NCI-H1694 (cell line): Measurements from ENCODE around the gene G6PC1.
"Not testable (repeated sequence)": the region's sequence is repeated elsewhere in the genome, so short reads cannot be mapped to it uniquely, and the experiment has no call there.

Source experiments
- DNase-seq: peaks from one replicate; lab custom pipeline; 2025; lab: John Stamatoyannopoulos, UW

G6PC1 gene

DNA sequence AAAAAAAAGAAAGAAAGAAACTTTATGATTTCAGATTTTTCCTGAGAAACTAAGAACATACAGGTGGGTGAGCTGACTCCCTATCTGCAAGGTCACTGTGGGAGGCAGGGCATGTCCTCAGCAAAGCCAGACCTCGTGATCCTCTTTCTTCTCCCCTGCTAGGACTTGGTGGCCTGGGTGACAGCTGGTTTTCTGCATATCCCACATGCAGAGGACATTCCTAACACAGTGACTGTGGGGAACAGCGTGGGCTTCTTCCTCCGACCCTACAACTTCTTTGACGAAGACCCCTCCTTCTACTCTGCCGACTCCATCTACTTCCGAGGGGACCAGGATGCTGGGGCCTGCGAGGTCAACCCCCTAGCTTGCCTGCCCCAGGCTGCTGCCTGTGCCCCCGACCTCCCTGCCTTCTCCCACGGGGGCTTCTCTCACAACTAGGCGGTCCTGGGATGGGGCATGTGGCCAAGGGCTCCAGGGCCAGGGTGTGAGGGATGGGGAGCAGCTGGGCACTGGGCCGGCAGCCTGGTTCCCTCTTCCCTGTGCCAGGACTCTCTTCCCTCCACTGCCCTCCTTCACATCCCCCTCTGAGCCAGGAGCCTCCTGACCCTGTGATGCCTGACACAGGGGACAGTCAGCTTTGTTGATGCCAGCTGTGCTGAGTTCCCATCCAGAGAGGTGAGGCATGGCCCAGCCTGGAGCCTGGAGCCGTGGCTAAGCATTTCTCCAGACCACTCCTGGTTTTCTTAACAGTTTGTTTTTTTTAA lies 26.5 kb upstream of the G6PC1 start:
- not testable (repeated sequence) for DNase-seq

DNA sequence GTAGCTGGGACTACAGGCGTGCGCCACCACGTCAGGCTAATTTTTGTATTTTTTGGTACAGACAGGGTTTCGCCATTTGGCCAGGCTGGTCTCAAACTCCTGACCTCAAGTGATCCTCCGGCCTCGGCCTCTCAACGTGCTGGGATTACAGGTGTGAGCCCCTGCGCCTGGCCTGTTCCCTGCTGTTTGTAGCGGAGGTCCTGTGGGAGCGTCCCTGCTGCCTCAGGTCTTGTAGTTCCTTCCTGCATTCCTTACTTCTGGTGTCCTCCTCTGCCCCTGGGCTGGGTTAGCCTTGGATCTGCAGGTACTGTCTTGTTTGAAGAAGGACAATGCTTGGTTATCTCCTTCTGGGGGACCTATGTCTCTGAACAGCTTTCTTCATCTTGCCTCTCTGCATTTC lies 23.6 kb upstream of the G6PC1 start:
- no peak for DNase-seq

DNA sequence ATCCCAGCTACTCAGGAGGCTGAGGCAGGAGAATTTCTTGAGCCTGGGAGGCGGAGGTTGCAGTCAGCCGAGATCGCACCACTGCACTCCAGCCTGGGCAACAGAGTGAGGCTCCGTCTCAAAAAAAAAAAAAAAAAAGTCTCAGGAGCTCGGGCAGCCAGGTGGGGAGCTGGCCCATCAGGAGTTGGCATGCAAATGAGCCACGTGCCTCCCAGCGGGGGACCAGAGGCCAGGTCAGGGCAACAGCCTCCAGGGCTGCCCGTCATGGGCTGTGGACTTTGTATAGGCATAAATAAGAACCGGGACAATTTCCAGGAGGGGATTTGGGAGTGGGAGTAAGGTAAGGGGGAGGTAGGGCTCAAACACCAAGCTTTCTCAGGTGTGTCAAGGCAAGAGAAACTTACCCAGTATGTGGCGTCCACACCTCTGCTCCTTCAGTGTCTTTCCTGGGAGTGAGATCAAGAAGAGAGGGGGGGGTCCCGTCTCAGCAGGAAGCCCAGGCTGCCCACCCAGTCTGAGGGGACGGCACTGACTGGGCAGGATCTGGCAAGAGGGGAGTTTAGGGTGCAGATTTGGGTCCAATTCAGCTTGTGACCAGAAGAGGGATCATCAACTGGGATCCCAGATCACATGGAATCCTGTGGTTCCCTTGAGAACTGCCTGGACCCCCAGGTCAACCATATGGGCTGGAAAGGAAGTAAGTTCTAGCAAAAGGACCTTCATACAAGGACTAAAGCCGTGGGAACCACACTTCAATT lies 22.3 kb upstream of the G6PC1 start:
- no peak for DNase-seq

DNA sequence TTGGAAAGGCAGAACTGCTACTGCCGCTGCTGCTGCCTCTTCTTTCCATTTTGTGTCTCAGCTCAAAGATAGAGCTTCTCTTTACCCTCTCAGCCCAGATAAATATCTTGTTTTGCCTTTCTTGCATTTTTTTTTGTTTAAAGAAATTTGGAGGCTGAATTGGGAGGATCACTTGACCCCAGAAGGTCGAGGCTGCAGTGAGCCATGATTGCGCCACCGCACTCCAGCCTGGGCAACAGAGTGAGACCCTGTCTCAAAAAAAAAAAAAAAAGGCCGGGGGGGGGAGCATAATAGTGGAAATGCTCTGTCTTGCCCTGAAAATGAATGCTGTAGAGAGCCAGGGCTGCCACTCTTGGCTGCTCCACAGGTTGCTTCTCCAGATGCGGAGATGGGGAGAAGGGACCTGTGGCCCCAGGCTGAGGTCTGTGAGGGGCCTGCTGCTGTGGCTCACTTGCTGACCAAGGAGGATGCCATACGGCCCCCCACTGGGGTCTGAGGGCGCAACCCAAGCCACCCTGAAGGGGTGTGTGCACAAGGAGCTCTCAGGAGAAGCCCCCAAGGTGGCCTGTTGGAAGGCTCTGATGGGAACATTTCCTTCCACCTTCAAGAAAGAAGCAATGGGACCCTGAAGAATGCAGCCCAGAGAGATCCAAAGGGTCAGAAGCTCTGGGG lies 21.5 kb upstream of the G6PC1 start:
- DNase-seq, result no peak

DNA sequence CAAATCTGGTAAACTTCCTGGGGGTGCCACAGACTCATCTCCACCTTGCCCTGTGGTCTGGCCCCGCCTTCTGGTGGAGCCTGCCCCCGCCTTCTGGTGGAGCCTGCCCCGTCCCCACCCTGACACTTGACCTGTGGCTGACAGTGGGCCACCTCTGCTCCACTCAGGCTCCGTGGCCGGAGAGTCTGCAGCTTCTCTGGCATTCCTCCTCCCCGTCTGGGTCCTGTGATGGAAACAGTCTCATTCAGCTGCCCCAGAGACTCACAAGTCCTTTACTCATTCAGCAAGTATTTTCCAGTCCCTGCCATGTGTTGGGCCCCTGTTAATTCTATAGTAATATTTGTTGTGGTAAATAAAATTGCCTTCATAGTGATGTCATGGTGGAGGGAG lies 21.0 kb upstream of the G6PC1 start:
- no peak for DNase-seq

DNA sequence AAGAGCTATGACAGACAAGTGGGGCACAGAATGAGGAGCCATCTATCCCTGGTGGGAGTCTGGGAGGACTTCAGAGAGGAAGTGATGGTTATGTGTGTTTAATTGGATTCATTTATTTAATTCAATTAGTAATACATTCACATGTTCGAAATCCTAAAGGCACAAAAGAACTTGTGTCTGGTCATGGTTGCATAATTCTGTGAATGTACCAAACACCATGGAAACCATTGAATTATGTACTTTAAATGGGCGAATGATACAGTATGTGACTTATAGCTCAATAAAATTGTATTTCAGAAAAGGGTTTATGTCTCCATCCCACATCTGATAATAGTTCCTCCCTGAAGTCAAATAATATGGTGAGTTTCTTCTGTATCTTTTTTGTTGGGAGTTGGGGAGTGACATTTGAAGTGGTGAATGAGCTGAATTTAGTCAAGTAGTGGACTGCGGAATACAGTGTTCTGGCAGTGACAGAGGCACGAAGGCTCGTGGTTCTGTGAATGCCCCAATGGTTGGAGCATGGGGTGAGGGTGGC lies 19.8 kb upstream of the G6PC1 start:
- no peak for DNase-seq

DNA sequence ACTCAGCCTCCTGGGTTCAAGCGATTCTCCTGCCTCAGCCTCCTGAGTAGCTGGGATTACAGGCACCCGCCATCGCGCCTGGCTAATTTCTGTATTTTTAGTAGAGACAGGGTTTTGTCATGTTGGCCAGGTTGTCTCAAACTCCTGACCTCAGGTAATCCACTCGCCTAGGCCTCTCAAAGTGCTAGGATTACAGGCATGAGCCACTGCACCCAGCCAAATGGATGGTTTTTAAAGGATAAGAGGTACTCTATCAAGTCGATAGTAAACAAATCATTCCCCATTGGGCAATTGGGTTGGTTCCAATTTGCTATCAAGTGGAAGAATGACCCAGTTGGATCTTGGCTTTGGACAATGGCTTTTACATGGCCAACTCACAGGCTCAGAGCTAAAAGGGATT lies 18.9 kb upstream of the G6PC1 start:
- DNase-seq, result not testable (repeated sequence)

DNA sequence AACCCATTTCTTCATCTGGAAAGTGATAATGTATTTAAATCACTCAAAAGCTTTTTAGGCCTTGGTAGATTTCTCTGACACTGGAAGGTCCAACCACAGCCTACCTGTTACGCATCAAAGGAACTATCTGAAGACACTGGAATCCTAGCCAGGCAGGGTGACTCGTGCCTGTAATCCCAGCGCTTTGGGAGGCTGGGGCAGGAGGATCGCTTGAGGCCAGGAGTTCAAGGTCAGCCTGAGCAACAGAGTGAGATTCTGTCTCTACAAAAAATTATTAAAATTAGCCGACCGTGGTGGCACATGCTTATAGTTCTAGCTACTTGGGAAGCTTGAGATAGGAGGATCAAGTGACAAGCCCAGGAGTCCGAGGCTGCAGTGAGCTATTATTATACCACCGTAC lies 18.4 kb upstream of the G6PC1 start:
- DNase-seq, result no peak

DNA sequence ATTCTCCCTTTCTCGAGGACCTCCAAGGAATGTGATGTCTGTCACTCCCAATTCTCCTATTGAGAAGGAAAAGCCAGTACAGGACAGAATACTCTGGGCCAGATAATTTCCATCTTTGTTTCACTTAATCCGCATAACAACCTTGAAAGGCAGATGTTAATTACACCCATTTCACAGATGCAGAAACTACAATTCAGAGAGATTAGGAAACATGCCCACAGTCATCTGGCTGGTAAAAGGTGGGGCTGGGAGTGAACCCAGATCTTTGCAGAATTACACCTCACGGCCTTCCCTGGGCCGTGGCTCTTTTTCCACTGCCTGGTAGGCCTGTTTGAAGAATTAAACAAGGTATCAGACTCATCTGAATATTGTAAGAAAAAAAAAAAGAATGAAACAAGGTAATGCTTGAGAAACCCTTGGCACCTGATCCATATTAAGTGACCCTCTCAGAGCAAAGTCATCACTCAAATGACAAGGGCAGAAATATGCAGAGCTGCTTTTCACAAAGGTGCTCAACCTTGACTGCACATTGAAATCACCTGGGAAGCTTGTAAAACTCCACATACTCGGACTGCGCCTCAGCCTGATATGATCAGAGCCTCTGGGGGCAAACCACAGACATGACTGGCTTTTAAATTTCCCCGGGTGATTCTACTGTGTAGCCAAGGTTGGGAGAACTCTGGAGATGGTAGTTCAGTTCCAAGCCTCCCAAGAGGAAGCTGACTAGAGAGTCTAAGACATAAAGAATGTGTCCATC lies 16.6 kb upstream of the G6PC1 start:
- no peak for DNase-seq

DNA sequence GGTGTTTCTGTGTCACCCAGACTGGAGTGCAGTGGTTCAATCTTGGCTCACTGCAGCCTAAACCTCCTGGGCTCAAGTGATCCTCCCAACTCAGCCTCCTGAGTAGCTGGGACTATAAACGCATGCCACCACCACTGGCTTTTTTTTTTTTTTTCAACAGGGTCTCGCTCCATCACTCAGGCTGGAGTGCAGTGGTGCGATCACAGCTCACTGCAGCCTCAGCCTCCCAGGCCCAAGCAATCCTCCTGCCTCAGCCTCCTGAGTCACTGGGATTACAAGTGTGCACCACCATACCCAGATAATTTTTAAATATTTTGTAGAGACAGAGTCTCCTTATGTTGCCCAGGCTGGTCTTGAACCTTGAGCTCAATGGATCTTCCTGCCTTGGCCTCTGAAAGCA lies 14.8 kb upstream of the G6PC1 start:
- DNase-seq, result not testable (repeated sequence)

DNA sequence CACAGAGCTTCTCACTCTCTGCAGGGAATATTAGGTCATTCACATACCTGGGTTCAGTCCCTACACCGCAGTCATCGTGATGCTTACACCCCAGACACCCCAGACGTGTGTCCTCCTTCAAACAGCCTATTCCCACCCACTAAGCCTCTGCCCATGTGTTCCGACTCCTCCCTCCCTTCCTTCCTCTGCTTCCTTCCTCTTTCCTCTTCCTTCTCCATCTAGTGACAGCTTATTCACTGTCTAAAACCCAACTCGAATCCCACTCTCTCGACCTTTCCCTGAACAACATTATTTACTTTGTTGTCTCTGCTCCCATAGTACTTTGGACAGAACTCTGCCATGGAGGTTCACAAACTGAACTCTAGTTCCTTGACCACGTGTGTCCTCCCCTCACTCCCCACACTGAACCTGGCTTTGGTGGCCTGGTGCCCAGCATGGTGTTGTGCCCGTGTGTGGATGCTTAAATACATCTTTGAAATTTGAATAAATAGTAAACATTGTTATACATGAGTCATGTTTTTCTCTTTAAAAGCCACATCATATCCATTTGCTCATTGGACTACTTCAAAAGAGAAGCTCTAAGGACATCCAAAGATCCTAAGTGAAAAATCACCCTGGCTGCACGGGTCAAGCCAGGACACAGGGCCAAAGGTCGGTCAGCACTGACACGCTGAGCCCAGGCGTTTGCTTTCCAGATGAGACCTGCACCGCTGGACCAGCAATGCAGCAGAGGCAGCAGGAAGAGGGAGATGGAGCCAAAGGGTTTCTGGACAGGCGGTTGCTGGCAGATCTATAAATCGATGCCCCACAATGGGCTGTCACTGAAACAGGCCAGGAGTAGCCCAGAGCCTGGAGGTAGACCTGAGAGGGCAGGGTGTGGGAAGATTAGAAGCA lies 14.1 kb upstream of the G6PC1 start:
- no peak for DNase-seq

DNA sequence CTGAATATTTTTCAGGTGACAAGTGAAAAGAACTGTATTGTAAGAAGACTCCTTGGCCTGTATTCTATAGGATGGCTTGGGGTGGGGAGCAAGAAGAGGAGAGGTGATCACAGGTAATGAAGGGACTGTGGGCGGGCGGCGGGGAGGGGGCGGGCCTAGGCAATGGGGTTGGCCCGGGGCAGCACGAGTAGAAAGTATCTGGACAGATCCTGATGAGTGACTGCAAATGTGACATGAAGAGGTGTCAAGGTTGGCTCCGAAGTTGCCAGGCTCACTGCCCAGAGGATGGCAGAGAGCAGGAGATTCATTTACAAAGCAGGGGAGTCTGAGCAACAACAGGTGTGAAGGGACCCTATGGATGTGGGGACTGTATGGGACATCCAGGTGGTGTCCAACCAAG lies 10.8 kb upstream of the G6PC1 start:
- DNase-seq, result no peak

DNA sequence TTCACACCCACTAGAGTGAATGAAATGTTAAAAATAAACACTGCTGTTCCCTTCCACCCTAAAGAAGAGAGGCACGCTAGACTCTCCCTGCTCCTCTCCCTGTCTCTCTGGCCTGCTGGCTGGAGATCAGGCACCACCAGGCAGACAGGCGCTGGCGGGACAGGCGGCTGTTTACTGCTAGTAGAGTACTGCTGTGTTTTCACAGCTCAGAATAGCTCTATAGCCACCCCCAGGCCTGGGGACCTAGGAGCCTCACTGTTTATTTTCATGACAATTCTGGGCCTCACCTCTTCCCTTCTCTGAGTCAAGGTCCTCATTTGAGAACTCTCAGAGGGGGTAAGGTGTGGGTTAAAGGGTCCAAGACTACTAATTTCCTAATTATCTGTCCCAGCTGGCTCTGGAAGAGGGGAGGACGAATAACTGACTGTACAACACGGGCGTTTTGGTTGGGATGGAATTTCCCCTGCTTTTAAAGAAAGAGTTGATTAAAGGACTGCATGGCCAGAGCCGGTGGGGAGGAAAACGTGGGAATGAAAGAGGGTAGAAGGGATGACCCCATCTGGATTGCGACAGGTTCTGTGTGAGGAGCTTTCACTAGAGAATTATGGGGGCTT lies 9.0 kb upstream of the G6PC1 start:
- DNase-seq, result no peak

DNA sequence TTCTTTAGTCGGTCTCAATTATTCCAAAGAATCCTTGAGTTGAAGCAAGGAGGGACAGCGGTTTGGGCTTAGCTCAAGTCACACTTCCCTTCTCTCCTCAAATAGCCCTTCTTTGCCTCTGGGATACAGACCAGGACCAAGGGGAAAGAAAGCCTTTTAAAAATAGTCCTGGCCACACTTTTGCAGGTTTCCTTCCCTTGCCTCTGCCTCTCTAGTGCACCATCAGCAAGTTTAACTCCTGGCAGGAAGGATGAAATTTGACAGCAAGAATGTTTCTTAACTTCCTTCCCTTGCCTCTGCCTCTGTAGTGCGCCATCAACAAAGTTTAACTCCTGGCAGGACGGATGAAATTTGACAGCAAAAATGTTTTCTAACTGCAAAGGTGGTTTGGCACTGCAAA lies 7.2 kb upstream of the G6PC1 start:
- no peak for DNase-seq

DNA sequence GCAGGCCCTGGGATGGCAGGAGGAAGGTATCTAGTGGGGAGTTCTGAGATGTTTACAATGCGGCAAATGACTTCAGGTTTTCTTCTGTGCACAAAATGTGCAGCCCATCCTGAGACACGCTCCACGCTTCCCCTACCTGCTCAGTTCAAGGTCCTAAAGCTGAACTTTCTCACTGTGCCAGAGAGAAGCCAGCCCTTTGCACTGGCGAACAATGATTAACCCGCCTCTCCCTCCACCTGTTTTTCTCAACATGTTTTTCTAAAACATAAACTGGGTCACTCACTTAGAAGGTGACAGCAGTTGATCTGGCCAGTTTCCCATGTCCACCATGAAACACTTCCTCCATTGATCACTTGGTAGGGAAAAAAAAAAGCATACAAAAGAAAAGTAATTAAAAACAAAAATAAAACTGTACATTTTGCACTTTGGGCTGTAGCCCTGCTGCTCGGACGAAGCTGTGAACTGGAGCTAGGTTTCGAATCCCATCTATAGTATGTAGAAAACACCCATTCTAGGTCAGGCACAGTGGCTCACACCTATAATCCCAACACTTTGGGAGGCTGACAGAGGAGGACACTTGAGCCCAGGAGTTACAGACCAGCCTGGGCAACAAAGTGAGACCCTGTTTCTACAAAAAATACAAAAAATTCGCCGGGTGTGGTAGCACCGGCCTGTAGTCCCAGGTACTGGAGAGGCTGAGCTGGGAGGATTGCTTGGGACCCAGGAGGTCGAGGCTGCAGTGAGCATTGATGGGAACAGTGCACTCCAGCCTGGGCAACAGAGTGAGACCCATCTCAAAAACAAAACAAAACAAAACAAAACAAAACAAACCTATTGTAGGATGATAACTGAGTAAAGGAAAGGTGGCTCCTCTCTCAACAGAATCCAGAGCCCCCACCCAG lies 6.1 kb upstream of the G6PC1 start:
- DNase-seq, result no peak

DNA sequence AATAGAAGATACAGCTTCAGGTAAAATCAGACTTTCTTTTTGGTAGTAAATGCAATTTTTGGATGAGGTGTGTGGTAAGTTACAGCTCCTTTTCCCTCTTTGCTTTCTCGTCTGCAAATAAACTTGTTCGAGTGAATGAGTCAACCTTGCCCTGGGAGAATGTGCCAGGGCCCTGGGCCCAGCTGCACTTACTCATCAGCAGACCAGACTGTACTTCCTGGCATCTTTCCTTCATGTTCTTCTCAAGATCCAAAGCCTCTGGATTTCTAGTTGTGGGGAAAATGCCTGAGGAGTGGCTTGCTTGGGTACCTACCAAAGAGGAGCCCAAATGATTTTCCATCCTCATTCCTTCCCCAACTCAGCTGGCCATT lies 5.4 kb upstream of the G6PC1 start:
- DNase-seq, result no peak

DNA sequence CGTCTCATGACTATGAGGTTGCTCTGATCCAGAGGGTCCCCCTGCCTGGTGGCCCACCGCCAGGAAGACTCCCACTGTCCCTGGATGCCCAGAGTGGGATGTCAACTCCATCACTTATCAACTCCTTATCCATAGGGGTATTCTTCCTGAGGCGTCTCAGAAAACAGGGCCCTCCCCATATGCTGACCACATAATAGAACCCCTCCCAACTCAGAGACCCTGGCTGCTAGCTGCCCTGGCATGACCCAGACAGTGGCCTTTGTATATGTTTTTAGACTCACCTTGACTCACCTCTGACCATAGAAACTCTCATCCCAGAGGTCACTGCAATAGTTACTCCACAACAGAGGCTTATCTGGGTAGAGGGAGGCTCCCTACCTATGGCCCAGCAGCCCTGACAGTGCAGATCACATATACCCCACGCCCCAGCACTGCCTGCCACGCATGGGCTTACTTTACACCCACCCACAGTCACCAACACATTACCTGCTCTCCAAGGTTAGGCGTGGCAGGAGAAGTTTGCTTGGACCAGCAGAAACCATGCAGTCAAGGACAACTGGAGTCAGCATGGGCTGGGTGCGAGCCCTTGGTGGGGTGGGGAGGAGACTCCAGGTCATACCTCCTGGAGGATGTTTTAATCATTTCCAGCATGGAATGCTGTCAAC lies 2.3 kb upstream of the G6PC1 start:
- no peak for DNase-seq

DNA sequence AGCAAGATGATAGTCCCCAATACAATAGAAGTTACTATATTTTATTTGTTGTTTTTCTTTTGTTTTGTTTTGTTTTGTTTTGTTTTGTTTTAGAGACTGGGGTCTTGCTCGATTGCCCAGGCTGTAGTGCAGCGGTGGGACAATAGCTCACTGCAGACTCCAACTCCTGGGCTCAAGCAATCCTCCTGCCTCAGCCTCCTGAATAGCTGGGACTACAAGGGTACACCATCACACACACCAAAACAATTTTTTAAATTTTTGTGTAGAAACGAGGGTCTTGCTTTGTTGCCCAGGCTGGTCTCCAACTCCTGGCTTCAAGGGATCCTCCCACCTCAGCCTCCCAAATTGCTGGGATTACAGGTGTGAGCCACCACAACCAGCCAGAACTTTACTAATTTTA lies 618 bp upstream of the G6PC1 start:
- not testable (repeated sequence) for DNase-seq
